ENCODE measurements around the gene SEC14L5. TPM values are rescaled to one million over a fixed set of nuclear protein-coding genes. Genes with fewer than 3 reads are reported as not detected.

The SEC14L5 gene
- total RNA-seq, 1 donor from 2014 or later, result 5.7 TPM

- peaks cover 11 to 16% of the 10 kb centered on the region in 2 donors for H3K4me1 ChIP-seq
- TF ChIP-seq CTCF (IDR thresholded peaks at IDR 0.05), result no peak
- H3K27ac ChIP-seq, result no peak overlapping the region
- peaks cover 9 to 13% of the 10 kb centered on the region in 2 donors for H3K9me3 ChIP-seq
- H3K4me3 ChIP-seq, result no peak overlapping the region
- no peak for DNase-seq (ENCODE audit: low spot score in 2 of 2)
- intact Hi-C loops (cut with DNase I), result no loop called here
- peaks cover 0 to 4% of the 10 kb centered on the region in 2 donors for H3K36me3 ChIP-seq
- H3K27me3 ChIP-seq, result no peaks in the 10 kb centered on the region
Observed at GRCh38 chr16:4931381-4931780, 26.7 kb upstream of the SEC14L5 start.

- Histone ChIP-seq H3K27me3 (no peaks in the 10 kb centered on the region), H3K4me3 (no peak overlapping the region), H3K9me3 (no peaks in the 10 kb centered on the region), H3K27ac (no peak overlapping the region), H3K36me3 (peaks cover 0 to 4% of the 10 kb centered on the region in 2 donors), H3K4me1 (peaks cover 19 to 20% of the 10 kb centered on the region in 2 donors)
- no peak for DNase-seq (ENCODE audit: low spot score in 2 of 2)
- no peak for TF ChIP-seq CTCF (IDR thresholded peaks at IDR 0.05)
- intact Hi-C loops (cut with DNase I), result no loop called here
Observed at GRCh38 chr16:4933433-4933832, 24.7 kb upstream of the SEC14L5 start.

GRCh38 chr16:4933871-4934395 is 24.2 kb upstream of the SEC14L5 start:
- no peak for DNase-seq (ENCODE audit: low spot score in 2 of 2)
- peaks cover 0 to 4% of the 10 kb centered on the region in 2 donors for H3K36me3 ChIP-seq
- no peak overlapping the region for H3K4me3 ChIP-seq
- no peak for TF ChIP-seq CTCF (IDR thresholded peaks at IDR 0.05)
- H3K27me3 ChIP-seq, result no peaks in the 10 kb centered on the region
- intact Hi-C loops (cut with DNase I), result loop anchor here (2.0 kb wide), 1 partner anchor 23 kb away; no protein-coding TSS in a partner anchor
- H3K4me1 ChIP-seq, result peaks cover 19 to 20% of the 10 kb centered on the region in 2 donors
- H3K9me3 ChIP-seq, result no peaks in the 10 kb centered on the region
- H3K27ac ChIP-seq, result no peak overlapping the region

GRCh38 chr16:4934591-4934990 is 23.5 kb upstream of the SEC14L5 start:
- Histone ChIP-seq H3K4me1 (peaks cover 19 to 20% of the 10 kb centered on the region in 2 donors), H3K36me3 (peaks cover 0 to 4% of the 10 kb centered on the region in 2 donors), H3K27me3 (no peaks in the 10 kb centered on the region), H3K9me3 (no peaks in the 10 kb centered on the region), H3K4me3 (no peak overlapping the region), H3K27ac (no peak overlapping the region)
- intact Hi-C loops (cut with DNase I), result loop anchor here (2.0 kb wide), 1 partner anchor 22 kb away; no protein-coding TSS in a partner anchor
- TF ChIP-seq CTCF (IDR thresholded peaks at IDR 0.05), result no peak
- DNase-seq (ENCODE audit: low spot score in 2 of 2), result no peak

- peaks cover 0 to 4% of the 10 kb centered on the region in 2 donors for H3K36me3 ChIP-seq
- H3K27me3 ChIP-seq, result no peaks in the 10 kb centered on the region
- no peaks in the 10 kb centered on the region for H3K9me3 ChIP-seq
- intact Hi-C loops (cut with DNase I), result loop anchor here (1.0 to 2.0 kb wide), 2 partner anchors 10 to 21 kb away; no protein-coding TSS in a partner anchor
- peak overlapping the region in 1 of 2 donors; percentile 58 for H3K27ac ChIP-seq
- no peak for TF ChIP-seq CTCF (IDR thresholded peaks at IDR 0.05)
- DNase-seq (ENCODE audit: low spot score in 2 of 2), result peak; percentile 33 to 94
- peaks cover 19 to 20% of the 10 kb centered on the region in 2 donors for H3K4me1 ChIP-seq
- peak overlapping the region; percentile 59 to 78 for H3K4me3 ChIP-seq
Observed at GRCh38 chr16:4935241-4935855, 22.8 kb upstream of the SEC14L5 start.
